Measurements from ENCODE around the gene BANP. TPM values are rescaled to one million over a fixed set of nuclear protein-coding genes. Genes with fewer than 3 reads are reported as not detected.
A peak's percentile ranks its signal among the peaks of the same experiment; 100 is the strongest.

The BANP gene
- total and polyA plus RNA-seq, 2 experiments from 2014 or later, result 22.8 to 23.8 TPM

- Histone ChIP-seq H3K27ac (peak overlapping the region; percentile 86), H2AFZ (no peak overlapping the region), H3K4me2 (peak overlapping the region; percentile 69), H3K9me2 (replicated peaks; ENCODE audit: insufficient read depth) (no peaks in the 10 kb centered on the region), H3K36me3 (replicated peaks; ENCODE audit: insufficient read depth, low read depth) (no peaks in the 10 kb centered on the region), H3K79me2 (peaks cover 95% of the 10 kb centered on the region), H3K4me1 (ENCODE audit: insufficient read depth) (peaks cover 26% of the 10 kb centered on the region), H3K4me3 (no peak overlapping the region), H3K9me3 (ENCODE audit: low read depth) (no peaks in the 10 kb centered on the region), H4K20me1 (ENCODE audit: insufficient read depth, poor library complexity, severe bottlenecking) (peaks cover 3% of the 10 kb centered on the region), H3K27me3 (no peaks in the 10 kb centered on the region)
- TF ChIP-seq EZH2phosphoT487 (IDR thresholded peaks at IDR 0.05; ENCODE audit: low read depth, severe bottlenecking, unreplicated experiment) (no peak), CTCF (IDR thresholded peaks at IDR 0.05; ENCODE audit: poor library complexity) (no peak), EZH2 (IDR thresholded peaks at IDR 0.05; ENCODE audit: borderline replicate concordance) (no peak)
- DNase-seq (ENCODE audit: low spot score), result no peak
- 65% methylated on average over 3 of the region's 3 CpGs for WGBS (ENCODE audit: low lambda C conversion rate, missing lambda C conversion rate)
These were observed 4.8 kb downstream of the BANP start for GRCh38 chr16:87956098-87956364.

DNA sequence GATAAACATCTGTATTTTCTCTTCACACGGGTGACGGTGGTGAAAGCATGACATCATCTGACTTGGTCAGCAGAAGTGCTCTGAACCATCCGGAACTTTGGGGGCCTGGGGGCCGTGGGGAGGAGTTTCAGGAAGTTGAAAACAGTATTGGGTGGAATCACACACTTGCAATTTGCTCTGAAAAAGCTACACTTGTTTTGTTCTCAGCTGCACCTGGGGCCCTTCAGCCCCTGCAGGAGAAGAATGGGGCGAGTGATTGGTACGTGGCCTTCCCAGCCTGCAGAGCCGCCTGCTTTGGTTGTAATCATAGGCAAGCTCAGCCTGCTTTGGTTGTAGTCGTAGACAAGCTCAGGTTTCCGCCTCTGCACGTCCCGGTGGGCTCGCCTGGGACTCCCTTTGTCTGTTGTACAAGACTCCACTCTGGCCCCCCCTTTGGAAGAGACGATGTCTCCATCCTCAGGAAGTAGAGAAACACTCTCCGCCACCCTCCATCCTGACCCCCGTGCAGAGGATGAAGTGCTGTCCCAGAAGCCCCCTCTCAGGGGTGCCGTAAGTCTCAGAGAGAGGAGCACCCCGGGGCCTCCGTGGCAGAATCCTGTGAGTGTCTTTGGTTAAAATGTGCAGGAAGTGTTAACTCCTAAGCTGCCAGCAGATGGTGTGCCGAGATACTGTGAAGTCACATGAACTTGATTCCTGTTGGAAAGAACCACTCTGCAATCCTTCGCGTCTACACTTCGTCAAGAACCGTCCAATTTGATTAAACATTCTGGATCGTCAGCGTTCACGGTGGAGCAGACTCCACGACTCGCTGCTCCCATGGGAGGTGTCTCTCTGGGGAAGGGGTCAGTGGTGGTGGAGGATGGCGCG, 5.4 kb downstream of the BANP start:
- Histone ChIP-seq H3K4me1 (ENCODE audit: insufficient read depth) (peaks cover 28% of the 10 kb centered on the region), H3K4me2 (peak overlapping the region; percentile 69), H3K4me3 (no peak overlapping the region), H3K27ac (peak overlapping the region; percentile 86), H4K20me1 (ENCODE audit: insufficient read depth, poor library complexity, severe bottlenecking) (peaks cover 3% of the 10 kb centered on the region), H3K9me2 (replicated peaks; ENCODE audit: insufficient read depth) (no peaks in the 10 kb centered on the region), H3K36me3 (replicated peaks; ENCODE audit: insufficient read depth, low read depth) (no peaks in the 10 kb centered on the region), H2AFZ (peak overlapping the region; percentile 23), H3K27me3 (no peaks in the 10 kb centered on the region), H3K79me2 (peaks cover 100% of the 10 kb centered on the region), H3K9me3 (ENCODE audit: low read depth) (no peaks in the 10 kb centered on the region)
- DNase-seq (ENCODE audit: low spot score), result peak; percentile 67
- 53% methylated on average over 30 of the region's 30 CpGs for WGBS (ENCODE audit: low lambda C conversion rate, missing lambda C conversion rate)
- TF ChIP-seq CTCF (IDR thresholded peaks at IDR 0.05; ENCODE audit: poor library complexity), result peak; percentile 29
- no peak for TF ChIP-seq EZH2 (IDR thresholded peaks at IDR 0.05; ENCODE audit: borderline replicate concordance)

DNA sequence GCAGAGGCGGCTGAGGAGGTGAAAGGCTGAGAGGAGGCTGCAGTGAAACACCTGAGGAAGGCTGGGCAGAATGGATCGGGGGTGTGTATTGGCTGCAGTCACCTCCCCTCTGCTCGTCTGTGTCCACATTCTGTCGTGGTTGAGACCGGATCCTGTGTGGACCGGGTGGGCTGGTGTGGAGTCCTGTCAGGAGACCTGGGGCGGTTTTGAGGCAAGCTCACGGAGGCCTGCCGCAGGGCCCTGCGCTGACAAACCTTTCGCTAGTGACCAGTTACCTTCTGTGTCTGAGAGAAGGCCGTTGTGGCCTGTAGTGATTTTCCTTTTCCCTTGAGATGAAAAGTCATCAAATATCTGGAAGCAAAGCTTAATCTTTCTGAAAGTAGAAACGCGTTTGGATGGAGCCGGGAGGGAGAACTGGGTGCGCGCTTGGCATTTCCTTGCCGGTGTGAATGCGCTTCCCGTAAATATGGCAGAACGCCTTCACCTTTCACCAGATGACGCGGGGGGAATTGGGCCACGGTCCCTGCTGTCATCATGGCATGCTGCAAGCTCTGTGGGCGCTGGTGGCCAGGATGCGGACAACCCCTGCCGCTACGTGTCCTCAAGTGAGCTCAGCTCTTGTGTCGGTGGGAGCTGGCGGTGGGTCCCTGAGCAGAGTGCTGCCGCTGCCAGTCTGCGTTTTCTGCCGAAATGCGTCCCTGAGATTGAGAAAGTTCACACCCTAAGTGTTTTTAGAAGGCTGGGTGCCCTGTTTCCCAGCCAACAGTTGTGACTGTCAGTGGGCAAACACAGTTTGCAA, 6.3 kb downstream of the BANP start:
- Histone ChIP-seq H3K27me3 (no peaks in the 10 kb centered on the region), H3K9me3 (ENCODE audit: low read depth) (no peaks in the 10 kb centered on the region), H2AFZ (no peak overlapping the region), H3K27ac (peak overlapping the region; percentile 86), H3K4me3 (no peak overlapping the region), H3K4me2 (peak overlapping the region; percentile 69), H4K20me1 (ENCODE audit: insufficient read depth, poor library complexity, severe bottlenecking) (peaks cover 3% of the 10 kb centered on the region), H3K36me3 (replicated peaks; ENCODE audit: insufficient read depth, low read depth) (no peaks in the 10 kb centered on the region), H3K9me2 (replicated peaks; ENCODE audit: insufficient read depth) (no peaks in the 10 kb centered on the region), H3K79me2 (peaks cover 99% of the 10 kb centered on the region), H3K4me1 (ENCODE audit: insufficient read depth) (peaks cover 29% of the 10 kb centered on the region)
- no peak for TF ChIP-seq CTCF (IDR thresholded peaks at IDR 0.05; ENCODE audit: poor library complexity)
- no peak for TF ChIP-seq EZH2phosphoT487 (IDR thresholded peaks at IDR 0.05; ENCODE audit: low read depth, severe bottlenecking, unreplicated experiment)
- no peak for TF ChIP-seq EZH2 (IDR thresholded peaks at IDR 0.05; ENCODE audit: borderline replicate concordance)
- no peak for DNase-seq (ENCODE audit: low spot score)
- WGBS (ENCODE audit: low lambda C conversion rate, missing lambda C conversion rate), result 96% methylated on average over 34 of the region's 34 CpGs
